Activated CD8-positive, alpha-beta memory T cell treated with anti-CD3 and anti-CD28 coated beads for 24 hours (primary cell): ENCODE data around the gene HM13.
"Not testable (repeated sequence)": the region's sequence is repeated elsewhere in the genome, so short reads cannot be mapped to it uniquely, and the experiment has no call there.

Source experiments
- DNase-seq: peaks from one replicate; pipeline ENCODE4 v3.0.0-alpha.2; 2020

Gene HM13

DNA sequence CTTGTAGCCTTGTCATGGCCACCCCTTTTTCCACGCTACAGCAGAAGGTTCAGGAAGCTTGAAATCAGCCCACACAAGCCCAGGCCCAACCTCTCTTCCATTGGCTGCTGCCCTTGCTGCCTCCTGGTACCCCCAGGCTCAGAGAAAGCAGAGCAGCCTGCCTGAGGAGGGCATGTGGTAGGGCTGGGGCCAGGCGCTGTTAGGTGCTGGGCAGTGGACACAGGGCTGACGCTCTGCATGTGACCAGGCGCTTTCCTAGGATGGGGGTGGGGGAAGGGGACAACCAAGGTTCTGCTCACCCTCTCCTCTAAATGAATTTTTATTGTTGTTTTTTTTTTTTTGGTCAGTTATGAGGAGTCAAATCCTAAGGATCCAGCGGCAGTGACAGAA lies 54.5 kb downstream of the HM13 start:
- DNase-seq, result no peak

DNA sequence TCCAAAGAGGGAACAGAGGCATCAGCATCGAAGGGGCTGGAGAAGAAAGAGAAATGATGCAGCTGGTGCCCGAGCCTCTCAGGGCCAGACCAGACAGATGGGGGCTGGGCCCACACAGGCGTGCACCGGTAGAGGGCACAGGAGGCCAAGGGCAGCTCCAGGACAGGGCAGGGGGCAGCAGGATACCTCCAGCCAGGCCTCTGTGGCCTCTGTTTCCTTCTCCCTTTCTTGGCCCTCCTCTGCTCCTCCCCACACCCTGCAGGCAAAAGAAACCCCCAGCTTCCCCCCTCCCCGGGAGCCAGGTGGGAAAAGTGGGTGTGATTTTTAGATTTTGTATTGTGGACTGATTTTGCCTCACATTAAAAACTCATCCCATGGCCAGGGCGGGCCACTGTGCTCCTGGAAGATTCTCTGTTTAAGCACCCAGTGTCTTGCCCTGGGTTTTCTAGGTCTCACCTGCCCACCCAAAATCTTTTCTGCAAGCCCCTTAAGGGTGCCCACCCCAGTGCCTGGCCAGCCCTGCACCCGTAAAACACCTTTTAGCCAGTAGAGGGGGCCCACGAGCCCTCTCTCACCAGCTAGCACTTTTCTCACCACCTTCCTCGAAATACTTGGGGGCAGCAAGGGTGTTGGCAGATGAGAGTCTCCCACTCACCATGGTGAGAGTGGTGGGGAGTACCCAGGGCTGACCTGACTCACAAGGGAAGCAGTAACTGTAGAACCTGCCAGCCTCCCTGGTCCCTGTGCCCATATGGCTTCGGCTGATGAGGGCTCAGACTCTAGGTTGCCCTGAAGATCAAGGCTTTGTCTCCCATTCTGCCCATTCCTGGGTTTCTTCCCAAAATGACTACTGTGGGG lies 55.1 kb downstream of the HM13 start:
- peak; percentile 90 for DNase-seq

DNA sequence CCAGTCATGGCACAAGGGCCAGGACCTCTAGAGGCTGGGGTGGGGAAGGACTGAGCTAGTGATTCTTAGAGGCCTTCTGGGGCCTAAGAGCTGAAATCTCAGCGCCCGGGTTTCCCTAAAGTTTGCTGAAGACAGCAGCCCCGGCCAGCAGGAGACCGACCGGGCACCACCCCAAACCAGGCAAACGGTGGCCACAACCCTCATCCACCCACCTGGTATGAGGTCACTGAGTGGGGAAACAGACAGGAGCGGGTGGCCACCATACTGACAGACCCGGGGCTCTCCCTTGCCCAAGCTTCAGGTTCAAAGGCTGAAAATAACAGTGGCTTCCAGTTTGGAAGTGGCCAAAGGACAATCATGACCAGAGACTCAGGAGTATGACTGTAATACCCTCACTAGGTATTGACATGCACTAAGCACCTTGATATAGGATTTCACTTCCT lies 55.8 kb downstream of the HM13 start:
- DNase-seq, result no peak

DNA sequence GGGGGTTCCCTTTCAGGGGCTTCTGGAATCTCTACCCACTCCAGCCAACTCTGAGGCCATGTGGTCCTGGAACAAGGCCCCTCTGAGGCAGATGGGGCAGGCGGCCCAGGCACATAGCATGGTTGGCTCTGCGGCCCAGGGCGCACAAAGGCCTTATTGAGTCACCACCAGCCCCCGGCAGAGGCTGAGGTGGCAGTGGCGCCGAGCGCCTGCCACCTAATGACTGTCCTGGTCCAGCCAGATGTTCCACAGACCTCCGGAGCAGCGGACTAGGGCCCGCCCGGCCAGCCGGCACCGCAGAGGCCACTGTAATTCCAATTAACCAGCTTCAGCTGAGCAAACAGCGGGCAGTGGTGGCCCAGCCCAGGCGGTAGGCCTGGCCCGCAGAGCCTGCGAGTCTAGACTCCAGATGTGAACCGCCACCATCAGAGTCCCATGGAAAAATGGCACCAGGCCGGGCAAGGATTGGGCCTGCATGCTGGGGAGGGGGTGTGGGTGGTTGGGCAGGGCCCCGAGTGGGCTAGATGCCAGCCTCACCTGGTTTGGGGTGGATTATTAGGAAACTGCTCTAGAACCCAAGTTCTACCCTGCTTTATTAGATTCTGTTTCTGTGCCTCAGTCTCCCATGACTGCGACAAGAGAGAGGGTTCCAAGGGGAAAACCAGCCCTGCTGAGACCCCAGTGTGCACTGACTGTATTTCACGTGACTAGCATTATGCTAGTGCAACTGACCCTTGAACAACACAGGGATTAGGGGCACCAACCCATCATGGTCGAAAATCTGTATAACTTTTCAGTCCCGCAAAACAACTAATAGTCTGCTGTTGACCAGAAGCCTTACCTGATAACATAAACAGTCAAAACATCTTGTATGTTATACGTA lies 56.7 kb downstream of the HM13 start:
- DNase-seq, result no peak

DNA sequence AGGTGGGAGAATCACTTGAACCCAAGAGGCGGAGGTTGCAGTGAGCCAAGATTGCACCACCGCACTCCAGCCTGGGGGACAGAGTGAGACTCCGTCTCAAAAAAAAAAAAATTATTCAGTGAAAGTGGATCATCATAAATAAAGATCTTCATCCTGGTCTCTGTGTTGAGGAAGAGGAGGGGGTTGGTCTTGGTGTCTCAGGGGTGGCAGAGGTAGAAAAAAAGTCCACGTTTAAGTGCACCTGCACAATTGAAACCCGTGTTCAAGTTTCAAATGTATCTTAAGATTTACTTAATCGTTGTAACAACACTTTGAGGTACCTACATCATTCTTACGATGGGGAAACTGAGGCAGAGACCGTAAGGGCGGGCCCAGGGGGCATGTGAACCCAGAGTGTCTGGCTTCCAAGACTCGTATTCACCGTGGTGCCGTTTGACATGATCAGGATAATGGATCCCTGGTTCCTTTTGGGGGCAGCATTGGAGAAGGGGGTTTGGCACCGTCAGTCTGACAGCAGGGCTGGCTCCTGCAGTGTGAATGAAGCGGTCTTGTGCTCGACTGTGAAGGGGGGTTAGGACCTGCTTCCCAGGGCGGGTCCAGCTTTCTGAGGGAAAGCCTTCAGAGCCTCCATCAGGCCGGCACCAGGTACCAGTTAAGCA lies 57.9 kb downstream of the HM13 start:
- no peak for DNase-seq

DNA sequence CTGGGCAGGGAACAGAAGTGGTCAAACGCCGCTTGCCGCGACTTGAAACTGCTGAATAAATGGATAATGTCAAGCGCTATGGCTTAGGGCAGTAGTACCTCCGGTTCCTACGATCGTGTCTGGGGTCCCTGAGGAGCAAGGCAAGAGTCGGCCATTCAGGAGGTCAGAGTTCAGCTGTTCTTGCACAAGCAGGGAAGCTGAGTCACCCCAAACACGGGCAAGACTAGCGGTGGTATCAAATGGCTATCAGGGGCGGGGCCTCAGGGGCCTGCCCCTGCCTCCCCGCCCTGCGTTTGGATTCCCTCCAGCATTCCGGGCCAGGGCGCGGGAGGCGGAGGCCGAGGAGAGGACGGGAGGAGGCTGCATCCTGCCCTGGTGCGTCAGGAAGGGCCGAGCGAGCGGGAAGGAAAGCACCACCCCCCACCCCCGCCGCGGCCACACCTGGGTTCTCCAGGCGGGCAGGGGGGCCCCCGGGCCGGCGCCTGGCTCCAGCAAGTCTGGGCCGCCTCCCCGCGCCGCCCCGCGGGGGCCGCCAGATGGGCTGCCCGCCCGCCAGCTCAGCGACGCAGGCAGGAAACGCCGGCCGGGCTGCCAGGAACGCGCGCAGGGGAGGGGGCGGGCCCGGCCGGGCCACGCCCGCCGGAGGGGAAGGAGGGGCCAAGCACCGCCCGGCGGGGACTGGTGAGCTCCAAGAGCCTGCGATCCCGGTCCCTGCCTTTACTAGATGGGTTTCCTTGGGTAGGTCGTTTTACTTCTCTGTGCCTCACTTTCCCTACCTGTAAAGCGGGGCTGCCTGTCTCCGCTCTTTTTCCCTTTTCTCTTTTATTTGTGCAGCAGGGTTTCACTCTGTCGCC lies 58.7 kb downstream of the HM13 start:
- peak; percentile 95 for DNase-seq

DNA sequence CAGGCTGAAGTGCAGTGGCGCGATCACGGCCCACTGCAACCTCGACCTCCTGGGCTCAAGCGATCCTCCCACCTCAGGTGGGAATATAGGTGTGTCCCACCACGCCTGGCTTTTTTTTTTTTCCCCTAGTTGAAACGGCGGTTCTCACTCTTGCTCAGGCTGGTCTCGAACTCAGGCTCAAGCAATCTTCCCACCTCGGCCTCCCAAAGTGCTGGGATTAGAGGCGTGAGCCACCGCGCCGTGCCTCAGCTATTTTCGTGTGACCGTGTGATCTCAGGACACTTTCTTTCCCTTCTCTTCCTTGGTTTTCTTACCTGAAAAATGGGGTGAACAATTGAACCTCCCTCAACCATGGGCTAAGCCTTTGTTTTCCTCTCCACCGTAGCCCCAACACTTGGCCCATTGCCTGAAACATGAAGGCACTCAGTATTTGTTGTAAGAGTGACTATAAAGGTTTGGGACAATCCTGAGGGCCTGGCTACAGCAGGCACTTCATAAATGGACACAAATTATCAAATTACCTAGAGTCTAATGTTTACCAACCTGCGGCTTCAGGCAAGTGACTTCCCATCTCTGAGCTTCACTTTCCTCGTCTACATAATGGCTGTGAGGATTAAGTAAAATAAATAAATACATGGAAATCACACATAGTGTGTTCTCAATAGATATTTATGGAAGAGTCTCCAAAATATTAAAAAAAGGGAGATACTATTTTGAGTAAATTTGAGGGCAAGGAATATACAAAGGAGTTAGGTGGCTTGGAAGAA lies 59.5 kb downstream of the HM13 start:
- DNase-seq, result no peak

DNA sequence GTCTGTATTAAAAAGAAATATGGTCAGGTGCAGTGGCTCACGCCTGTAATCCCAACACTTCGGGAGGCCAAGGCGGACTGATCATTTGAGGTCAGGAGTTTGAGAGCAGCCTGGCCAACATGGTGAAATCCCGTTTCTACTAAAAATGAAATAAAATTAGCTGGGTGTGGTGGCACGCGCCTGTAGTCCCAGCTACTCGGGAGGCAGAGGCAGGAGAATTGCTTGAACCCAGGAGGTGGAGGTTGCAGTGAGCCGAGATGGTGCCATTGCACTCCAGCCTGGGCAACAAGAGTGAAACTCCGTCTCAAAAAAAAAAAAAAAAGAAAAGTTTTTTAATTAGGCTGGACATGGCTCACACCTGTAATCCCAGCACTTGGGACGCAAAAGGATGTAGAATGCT lies 60.7 kb downstream of the HM13 start:
- DNase-seq, result not testable (repeated sequence)

DNA sequence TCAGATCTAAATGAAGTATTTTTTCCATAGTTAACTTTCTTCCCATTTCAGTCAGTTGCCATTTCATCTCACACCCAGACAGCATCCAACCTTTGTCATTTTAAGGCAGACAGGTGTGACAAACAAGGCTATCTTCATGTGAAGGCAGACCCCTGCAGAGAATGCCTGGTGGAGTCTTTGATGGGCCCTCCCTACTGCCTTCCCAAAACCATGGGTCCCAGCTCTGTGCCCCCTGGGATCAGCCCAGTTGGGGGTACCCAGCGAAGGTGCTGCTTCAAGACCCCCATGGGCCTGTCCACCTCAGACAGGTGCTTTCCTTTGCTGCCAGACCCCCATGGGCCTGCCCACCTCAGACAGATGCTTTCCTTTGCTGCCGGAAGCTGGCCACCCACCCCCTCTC lies 62.5 kb downstream of the HM13 start:
- DNase-seq, result no peak

DNA sequence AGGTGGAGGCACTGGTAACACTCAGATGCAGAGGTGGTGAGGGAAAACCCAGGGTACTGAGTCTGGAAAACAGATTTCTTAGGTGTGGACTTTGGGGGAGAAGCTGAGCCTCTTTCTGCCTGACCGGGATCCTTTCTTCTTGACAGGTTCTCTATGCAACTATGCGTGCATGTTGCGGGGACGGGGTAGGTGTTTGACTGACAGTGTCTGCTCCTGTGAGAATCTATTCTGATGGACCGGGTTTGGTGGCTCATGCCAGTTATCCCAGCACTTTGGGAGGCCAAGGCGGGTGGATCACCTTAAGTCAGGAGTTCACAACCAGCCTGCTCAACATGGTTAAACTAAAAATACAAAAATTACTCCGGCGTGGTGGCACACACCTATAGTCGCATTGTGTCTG lies 63.0 kb downstream of the HM13 start:
- no peak for DNase-seq

DNA sequence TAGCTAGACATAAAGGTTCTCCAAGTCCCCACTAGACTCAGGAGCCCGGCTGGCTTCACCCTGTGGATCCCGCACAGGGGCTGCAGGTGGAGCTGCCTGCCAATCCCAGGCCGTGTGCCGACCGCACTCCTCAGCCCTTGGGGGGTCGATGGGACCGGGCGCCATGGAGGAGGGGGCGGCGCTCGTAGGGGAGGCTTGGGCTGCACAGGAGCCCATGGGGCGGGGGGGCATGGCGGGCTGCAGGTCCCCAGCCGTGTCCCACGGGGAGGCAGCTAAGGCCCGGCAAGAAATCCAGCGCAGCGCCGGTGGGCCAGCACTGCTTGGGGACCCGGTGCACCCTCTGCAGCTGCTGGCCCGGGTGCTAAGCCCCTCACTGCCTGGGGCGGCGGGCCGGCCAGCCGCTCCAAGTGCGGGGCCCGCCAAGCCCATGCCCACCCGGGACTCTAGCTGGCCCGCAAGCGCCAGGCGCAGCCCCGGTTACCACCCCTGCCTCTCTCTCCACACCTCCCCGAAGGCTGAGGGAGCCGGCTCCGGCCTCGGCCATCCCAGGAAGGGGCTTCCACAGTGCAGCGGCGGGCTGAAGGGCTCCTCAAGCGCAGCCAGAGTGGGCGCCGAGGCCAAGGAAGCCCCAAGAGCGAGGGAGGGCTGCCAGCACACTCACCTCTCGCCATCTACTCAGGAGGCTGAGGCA lies 64.4 kb downstream of the HM13 start:
- DNase-seq, result no peak

DNA sequence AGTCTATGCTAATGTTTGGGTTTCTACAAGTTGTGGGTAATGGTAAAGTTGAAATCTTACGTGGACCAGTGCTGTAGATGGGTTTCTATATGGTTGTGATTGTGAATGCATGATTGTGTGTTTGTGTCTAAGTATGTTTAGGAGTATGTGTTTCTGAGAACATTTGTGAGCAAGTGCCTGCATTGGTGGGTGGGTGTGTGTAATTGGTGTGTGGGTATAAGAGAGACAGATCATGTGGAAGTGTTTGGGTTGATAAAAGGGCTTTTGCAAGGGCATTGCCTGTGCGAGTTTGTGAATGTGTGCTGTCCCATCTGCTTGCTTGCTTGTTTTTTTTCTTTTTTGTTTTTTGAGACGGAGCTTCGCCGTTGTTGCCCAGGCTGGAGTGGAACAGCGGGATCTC lies 65.0 kb downstream of the HM13 start:
- no peak for DNase-seq

DNA sequence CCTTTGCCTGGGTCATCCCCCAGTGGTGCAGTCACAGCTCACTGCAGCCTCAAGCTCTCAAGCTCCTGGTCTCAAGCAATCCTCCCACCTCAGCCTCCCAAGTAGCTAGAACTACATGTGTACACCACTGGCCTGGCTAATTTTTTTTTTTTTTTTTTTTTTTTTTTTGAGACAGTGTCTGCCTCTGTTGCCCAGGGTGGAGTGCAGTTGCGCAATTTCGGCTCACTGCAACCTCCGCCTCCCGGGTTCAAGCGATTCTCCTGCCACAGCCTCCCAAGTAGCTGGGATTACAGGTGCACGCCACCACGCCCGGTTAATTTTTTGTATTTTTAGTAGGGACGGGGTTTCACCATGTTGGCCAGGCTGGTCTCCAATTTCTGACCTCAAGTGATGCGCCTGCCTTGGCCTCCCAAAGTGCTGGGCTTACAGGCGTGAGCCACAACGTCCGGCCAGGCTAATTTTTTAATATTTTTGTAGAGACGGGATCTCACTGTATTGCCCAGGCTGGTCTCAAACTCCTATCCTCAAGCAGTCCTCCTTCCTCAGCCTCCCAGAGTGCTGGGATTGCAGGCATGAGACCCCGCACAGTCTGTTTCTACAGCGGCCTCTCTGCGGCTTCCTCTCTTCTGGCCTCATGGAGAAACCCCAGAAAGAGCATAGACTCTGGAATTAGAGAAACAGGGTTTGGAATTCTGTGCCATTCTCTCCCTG lies 65.9 kb downstream of the HM13 start:
- not testable (repeated sequence) for DNase-seq

DNA sequence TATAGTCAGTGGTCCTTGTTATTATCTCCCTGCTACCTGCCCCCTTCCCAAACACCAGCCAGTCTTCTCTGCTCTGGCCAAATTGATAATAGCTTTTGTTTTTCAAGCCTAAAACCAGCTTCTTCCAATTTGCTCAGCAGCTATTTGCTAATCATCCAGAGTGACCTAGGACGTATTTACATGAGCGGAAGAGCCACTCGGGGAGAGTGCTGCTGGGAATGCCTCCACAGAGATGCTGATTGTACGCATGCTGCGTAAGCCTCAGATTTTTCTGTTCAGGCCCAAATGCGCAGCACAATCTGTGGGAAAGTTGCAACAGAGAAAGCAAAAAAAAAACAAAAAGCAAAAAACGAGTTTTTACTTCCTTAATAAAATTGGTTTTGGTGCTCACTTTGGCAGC lies 66.5 kb downstream of the HM13 start:
- DNase-seq, result no peak

DNA sequence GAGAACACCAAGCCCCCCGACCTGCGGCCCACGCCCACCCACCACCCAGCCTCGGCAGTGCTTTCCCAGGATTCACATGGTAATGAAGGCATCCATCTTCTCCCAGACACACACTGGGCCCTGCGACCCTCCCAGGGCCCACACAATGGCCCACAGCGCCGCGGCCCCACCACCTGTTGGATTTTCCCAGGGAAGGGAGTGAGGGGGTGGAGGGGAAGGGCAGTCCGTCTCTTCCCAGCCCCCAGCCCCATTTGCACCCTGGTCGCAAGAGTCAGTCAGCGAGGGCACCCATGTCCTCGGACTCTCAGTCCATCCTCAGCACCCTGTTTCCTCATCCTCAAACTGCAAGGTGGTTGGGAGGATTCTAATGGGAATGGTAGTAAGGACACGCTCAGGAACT lies 67.1 kb downstream of the HM13 start:
- DNase-seq, result no peak

DNA sequence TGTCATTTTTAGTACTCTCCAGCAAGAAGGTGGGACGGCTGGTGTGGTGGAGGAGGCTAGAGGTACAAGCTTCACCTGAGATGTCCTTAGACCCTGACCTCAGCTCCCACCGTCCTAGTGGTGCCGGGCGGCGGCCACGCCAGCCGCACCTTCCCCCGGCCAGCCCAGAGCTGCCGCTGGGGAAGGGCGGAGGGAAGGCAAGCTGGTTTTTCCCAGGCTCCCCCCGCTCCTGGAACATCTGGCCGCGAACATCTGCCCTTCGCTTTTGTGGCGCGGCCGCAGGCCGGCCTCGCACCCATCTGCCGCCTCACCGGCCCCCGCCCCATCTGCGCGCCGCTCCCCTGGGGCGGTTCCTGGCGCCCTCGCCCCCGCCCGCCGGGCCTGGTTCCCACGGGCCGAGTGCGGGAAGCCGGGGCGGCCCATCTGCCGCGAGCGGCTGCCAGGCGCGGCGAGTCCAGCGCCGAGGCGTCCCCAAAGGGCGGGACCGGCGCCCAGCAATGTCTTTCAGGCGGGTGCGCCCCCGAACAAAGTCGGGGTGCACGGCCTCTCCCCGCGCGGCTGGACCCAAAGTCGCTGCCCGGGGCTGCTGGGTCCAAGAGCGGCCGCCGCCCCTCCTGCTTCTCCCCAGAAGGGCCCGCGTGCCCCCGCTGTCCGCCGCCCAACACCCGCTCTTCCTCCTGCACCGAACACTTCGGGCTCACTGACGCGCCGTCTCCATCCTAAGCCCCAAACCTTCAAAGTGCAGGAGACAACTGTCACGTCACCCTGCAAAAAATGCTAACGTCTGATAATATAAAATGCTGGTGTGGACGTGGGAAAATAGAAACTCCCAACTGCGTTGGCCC lies 73.5 kb downstream of the HM13 start:
- no peak for DNase-seq

DNA sequence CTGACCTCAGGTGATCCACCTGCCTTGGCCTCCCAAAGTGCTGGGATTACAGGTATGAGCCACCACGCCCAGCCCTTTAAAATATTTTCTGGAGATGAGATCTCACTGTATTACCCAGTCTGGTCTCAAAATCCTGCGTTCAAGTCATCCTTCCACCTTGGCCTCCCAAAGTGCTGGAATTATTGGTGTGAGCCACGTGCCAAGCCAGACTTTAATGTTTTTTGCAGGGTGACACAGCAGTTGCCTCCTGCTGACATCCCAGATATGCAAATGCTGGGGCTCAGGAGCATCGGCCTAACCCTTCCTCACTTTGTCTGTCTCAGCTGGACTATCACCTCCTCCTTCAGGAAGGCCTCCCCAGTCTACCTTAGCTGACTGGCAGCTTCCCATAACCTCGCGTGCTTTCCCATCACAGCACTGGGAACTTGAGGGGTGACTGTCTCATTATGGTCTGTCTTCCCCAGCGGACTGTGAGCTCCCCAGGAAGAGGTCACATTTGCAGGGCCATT lies 76.5 kb downstream of the HM13 start:
- no peak for DNase-seq

DNA sequence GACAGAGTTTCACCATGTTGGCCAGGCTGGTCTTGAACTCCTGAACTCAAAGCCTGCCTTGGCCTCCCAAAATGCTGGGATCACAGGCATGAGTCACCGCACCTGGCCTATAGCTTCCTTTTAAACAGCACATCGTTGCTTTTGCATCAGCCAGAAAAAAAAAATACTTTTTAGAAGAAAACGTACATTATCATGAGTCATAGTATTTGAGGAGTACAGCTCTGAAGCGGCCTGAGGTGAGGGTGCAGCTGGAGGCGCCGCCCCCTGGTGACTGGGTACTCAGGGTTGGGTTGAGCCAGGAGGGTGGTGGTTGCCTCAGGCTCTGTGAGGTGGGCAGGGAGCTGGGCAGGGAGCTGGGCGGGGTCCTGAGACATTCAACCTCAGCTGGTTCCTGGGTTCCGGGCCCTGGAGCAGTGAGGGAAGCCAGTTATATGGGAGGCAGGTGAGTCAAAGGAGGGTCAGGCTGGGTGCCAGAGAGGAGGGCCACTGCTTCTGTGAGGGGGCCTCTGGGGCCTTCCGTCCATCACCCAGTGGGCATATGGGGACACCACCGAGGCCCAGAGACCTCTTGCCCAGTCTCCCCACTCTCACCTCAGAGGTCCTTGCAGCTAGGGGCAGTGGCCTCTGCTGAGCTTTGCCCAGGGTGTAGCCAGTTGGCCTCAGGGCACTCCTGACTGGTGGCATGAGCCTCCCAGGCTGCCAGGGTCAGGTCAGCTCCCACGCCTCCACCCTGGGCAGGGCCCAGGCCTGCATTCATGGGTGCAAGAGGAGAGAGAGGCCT lies 79.2 kb downstream of the HM13 start:
- no peak for DNase-seq
